ENCODE data around the gene CEP55.
"Not testable (repeated sequence)": the region's sequence is repeated elsewhere in the genome, so short reads cannot be mapped to it uniquely, and the experiment has no call there.

Gene CEP55

DNA sequence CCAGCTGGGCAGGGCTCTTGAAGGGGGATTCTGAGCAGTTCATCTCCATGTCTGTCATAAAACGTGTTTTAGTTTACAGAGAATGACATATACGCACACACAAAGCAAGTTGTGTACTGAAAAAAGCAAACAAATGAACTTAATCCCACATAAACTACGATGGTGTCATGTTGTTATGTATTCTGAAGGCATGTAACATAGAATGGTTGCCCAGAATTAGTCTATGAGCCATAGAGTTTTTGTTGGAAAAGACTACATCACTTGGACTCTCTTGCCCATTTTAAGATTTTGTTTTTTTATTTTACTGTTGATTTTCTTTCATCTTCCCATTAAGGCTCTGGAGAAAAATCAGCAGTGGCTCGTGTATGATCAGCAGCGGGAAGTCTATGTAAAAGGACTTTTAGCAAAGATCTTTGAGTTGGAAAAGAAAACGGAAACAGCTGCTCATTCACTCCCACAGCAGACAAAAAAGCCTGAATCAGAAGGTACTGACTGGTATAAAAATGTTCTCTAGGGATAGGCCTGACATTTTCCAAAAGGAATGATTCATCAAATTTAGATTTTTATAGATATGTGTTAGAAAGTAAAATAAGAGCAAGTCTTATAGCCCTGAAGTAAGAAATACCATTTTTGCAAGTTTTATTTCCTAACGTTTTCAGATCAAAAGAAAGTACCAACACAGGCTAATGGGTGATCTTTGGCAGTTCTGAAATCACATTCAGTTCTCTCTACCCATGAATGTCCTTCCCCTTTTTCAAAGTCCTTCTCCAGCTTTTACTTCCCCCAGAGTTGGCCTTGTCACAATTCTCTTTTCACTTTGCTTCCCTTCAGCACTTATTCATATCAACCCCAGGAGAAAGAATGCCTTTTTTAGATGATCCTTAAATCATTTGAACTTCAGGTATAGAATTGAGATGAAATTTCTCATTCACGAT is 18.9 kb downstream of the CEP55 start:
- DNase-seq = no peak

DNA sequence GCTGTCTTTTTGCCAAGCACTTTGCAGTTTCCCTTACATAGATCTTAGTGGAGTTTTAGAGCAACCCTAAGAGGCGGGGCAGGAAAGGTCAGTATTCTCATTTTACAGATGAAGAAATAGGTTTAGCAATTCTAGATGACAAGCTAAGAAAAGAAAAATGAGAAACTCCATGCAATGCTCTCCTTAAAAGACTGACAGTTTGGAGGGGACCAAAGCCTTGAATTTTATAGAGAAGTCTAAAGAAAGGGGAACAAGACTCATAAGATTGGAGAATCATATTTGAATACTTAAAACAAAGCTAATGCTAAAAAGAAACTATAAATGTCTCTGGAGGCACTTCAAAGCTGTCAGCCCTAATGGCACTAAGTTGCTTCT is 19.6 kb downstream of the CEP55 start:
- no peak for DNase-seq

DNA sequence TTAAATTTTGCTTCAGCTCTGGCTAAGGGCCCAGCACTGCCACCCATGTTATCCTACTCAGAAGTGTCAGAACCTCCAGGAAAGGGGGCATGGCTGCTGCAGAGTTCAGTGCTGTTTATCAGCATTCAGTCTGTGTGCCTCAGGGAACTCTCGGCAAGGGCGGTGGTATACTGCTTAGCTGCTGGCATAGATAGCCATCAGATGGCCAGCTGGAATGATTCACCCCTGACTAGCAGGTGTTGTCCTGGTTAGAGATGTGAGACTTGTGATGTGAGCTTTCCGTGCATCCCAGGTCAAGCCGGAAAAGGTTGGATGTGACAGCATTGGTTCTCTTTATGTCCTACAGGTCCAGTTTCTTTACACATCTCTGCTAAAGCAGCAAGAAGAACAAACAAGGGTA is 22.1 kb downstream of the CEP55 start:
- no peak for DNase-seq

- no peak for DNase-seq
Observed at GRCh38 chr10:93535293-93535692, 38.9 kb downstream of the CEP55 start.

DNA sequence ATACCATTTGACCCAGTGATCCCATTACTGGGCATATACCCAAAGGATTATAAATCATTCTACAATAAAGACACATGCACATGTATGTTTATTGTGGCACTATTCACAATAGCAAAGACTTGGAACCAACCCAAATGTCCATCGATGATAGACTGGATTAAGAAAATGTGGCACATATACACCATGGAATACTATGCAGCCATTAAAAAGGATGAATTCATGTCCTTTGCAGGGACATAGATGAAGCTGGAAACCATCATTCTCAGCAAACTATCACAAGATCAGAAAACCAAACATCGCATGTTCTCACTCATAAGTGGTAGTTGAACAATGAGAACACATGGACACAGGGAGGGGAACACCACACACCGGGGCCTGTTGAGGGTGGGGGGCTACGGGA is 44.5 kb downstream of the CEP55 start:
- DNase-seq = not testable (repeated sequence)

GRCh38 chr10:93541402-93542357 is 45.3 kb downstream of the CEP55 start:
- peak; percentile 57 for DNase-seq

GRCh38 chr10:93542358-93542791 is 46.0 kb downstream of the CEP55 start:
- DNase-seq = peak; percentile 58

DNA sequence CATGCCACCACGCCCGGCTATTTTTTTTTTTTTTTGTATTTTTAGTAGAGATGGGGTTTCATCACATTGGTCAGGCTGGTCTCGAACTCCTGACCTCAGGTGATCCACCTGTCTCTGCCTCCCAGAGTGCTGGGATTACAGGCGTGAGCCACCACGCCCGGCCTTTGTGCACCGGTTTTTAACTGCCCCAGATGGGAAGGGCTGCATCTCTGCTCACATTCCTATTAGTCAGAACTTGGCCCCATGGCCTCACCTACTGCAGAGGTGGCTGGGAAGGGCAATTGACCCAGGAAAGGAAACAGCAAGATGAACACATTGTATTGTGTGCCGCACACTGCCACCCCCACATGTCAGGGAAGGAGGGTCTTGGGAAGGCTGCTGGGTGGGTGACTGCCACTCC is 50.6 kb downstream of the CEP55 start:
- not testable (repeated sequence) for DNase-seq

GRCh38 chr10:93547522-93547921 is 51.1 kb downstream of the CEP55 start:
- no peak for DNase-seq

DNA sequence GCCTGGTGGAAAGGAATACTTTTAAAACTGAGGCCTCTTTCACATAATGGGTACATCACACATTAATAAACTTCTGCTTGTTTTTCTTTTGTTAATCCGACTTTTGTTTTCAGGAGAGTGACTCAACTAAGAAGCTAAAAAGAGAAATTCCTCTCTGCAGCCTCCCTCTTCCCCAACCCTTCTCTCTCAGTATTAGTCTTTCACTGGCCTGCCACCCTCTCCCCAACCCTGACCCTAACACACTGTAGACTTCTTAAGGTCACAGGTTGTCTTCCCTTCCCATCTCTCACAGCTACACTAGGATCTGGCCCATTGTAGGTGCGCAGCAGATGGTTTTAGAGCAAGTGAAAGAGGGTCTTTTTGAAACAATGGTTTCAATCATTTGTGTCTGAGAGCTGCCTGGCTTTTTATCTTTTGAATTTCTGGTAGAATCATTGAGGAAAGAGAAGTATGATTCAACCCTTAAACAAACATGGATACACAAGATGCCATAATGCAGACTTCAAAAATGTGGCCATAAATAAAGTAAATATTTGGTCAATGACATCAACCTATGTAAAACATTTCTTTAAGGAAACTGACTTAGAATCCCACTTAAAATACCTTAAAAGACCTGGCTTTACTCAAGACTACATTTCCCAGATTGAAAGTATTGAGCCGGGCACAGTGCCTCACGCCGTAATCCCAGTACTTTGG is 52.1 kb downstream of the CEP55 start:
- DNase-seq = no peak

GRCh38 chr10:93550606-93551005 is 54.2 kb downstream of the CEP55 start:
- no peak for DNase-seq

GRCh38 chr10:93552780-93553179 is 56.4 kb downstream of the CEP55 start:
- DNase-seq = no peak

- no peak for DNase-seq
Observed at GRCh38 chr10:93553482-93554315, 57.3 kb downstream of the CEP55 start.

GRCh38 chr10:93554316-93554663 is 57.9 kb downstream of the CEP55 start:
- no peak for DNase-seq

GRCh38 chr10:93554760-93555432 is 58.5 kb downstream of the CEP55 start:
- DNase-seq = peak; percentile 71

DNA sequence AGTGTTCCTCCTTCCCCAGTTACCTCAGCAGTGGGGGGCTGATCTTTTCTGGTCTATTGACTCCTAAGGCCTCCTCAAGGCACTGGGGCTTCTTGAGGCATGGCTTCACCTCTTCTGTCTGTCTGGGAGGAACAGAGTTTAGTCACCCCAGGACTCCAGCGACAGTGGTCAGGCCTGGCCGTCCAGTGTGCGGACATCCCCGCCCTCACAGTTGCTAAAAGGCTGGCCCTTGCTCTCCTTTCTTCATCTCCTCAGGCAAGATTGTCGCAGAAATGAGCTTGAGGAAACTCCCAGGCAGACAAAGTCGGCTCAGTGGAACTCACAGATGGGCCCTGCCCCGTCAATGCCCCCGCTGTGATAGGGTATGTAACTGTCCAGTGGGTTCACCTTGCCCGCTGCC is 63.1 kb downstream of the CEP55 start:
- DNase-seq = no peak

- no peak for DNase-seq
Observed at GRCh38 chr10:93560541-93560940, 64.1 kb downstream of the CEP55 start.

DNA sequence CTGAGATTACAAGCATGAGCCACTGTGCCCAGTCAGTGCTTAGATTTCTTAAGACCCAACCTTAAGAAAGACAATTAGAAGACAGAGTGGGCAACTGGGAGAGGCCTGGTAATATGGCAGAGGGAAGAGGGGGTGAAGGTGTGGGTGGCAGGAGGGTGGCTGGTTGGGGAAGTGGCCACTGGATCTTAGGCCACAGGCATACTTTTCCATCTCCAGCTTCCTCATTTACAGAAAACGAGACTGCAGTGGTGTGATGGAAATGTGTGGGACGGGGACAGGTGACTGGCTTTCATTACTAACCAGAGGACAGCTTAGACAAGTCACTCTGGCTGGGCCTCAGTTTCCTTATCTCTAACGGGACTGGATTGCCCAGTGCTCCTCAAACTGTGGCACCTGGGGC is 69.0 kb downstream of the CEP55 start:
- no peak for DNase-seq

- peak; percentile 81 for DNase-seq
Observed at GRCh38 chr10:93566435-93567276, 70.2 kb downstream of the CEP55 start, which contains the start of gene FFAR4. Gene FFAR4, plus strand, starts transcription at chr10:93566665. Its CDS starts 56 bp downstream, at chr10:93566721.
